CD4-positive, alpha-beta T cell treated with Interferon alpha-2 for 1 hour (primary cell): ENCODE measurements around the gene ZNF652.
A peak's percentile ranks its signal among the peaks of the same experiment; 100 is the strongest.

ENCODE experiments used
- DNase-seq, 2 donors: peaks; one replicate each; pipeline ENCODE4 v3.0.0-alpha.2; 2020 to 2022

ZNF652 gene

DNA sequence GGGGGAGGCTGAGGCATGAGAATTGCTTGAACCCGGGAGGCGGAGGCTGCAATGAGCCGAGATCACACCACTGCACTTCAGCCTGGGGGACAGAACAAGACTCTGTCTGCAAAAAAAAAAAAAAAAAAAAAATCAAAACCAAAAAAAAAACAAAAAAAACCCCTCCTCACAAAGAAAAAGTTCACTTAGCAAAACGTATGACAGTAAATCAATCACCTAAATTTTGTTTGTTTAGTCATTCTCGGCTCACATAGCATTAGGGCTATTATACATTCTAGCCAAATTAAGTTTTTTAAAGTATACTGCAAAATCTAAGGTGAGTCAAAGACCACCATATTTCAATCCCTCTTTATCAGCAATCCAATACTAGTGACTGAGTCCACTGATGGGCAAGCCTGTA, 5.7 kb downstream of the ZNF652 start:
- DNase-seq: no peak

- DNase-seq: no peak
Measured at GRCh38 chr17:49353607-49354006, 8.4 kb downstream of the ZNF652 start.

DNA sequence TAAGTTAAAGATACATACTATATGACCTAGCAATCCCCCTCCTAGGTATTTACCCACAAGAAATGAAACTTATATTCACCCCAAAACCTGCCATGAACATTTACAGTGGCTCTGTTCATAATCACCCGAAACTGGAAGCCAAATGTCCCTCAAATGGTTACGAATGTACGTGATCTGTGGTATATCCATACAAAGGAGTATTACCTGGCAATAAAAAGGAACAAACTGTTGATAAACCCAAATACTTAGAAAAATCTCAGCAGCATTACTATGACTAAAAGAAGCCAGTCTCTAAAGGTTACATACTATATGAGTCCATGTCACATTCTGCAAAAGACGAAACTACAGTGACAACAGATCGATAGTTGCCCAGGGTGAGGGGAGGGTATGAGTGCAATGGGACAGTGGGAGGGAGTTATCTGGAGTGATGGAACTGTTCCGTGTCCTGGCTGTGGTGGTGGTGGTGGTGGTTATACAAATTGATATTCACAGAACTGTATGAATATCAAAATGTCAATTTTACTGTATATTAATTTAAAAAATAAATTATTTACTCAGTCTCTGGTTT, 9.4 kb downstream of the ZNF652 start:
- DNase-seq: no peak

DNA sequence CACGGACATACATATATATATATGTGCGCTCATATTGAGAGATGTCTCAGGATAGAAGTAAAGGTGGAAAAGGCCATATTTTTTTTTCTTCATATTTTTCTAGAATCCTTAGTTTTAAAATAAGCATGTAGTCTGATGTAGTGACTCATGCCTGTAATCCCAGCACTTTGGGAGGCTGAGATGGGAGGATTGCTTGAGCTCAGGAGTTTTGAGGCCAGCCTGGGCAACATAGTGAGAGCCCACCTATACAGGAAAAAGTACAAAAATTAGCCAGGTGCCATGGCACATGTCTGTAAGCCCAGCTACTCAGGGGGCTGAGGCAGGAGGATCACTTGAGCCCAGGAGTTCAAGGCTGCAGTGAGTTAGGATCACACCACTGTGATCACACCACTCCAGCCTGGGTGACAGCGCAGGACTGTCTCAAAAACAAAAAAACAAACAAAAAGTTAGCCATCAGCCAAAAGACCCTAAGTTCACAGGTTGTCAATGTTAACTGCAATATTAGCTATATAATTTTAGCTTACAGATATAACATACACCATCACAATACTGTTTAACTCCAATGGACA, 10.4 kb downstream of the ZNF652 start:
- DNase-seq: no peak

GRCh38 chr17:49349541-49349940, 12.5 kb downstream of the ZNF652 start:
- DNase-seq: no peak

- no peak for DNase-seq
Measured at GRCh38 chr17:49344914-49345313, 17.1 kb downstream of the ZNF652 start.

DNA sequence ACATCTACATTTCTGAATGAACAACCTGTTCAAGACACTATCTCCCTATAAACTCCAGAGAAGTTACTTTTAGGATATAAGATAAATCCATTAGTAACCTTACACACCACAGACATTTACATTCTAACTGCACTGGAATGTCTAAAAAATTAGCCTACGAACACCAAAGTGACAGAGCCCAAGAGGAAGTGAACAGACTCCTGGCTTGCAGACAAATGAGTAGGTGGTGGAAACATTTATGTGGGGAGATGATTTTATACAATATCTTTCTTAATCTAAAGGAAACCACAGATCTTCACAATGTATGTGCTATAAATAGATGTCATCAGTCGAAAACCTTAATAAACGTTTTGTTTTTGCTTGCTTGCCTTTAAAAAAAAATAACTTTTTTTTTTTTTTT, 18.8 kb downstream of the ZNF652 start:
- peak in 1 of 2 donors; percentile 37 for DNase-seq

- DNase-seq: no peak
Measured at GRCh38 chr17:49342575-49342936, 19.5 kb downstream of the ZNF652 start.

DNA sequence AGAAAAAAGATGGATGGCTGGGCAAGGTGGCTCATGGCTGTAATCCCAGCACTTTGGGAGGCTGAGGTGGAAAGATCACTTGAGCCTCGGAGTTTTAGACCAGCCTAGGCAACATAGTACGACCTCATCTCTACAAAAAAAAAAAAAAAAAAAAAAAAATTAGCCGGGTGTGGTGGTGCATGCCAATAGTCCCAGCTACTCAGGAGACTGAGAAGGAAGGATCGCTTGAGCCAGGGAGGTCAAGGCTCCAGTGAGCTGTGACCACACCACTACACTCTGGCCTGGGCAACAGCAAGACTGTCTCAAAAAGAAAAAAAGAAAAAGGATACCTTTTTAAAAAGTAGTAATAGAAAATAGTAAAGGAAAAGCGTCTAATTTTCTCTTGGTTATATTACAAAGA, 20.7 kb downstream of the ZNF652 start:
- no peak for DNase-seq

DNA sequence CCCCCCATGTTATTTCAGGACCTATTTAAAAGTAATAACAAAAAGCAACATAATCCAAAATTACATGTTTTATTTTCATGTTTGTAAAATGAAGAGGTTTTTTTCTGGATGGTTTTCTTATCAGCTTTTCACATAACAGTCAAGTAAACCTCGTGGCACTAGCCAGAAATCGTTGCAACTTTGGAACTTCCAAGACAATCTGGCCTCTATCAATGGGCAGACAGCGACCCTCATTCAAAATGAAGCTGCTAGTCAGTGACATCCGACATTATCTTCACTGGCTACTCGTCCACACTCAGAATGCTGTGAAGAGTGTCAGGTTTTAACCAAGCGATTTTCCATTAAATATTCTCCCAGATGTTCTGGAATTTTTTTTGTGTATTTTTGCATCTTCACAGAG, 22.7 kb downstream of the ZNF652 start:
- no peak for DNase-seq

GRCh38 chr17:49338883-49339282, 23.2 kb downstream of the ZNF652 start:
- peak in 1 of 2 donors; percentile 42 for DNase-seq

DNA sequence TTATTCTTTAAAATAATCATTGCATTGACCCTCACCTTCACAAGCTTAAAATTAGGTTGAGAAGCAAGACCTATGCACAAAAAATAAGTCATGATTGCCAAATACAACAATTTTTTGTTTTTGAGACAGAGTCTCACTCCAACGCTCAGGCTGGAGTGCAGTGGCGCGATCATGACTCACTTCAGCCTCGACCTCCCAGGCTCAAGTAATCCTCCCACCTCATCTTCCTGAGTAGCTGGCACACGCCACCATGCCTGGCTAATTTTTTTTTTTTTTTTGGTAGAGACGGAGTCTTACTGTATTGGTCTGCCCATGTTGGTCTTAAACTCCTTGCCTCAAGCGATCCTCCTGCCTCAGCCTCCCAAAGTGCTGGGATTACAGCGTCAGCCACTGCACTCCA, 24.2 kb downstream of the ZNF652 start:
- DNase-seq: no peak

GRCh38 chr17:49334744-49335512, 27.1 kb downstream of the ZNF652 start:
- DNase-seq: no peak

- DNase-seq: no peak
Measured at GRCh38 chr17:49333804-49334203, 28.2 kb downstream of the ZNF652 start.

DNA sequence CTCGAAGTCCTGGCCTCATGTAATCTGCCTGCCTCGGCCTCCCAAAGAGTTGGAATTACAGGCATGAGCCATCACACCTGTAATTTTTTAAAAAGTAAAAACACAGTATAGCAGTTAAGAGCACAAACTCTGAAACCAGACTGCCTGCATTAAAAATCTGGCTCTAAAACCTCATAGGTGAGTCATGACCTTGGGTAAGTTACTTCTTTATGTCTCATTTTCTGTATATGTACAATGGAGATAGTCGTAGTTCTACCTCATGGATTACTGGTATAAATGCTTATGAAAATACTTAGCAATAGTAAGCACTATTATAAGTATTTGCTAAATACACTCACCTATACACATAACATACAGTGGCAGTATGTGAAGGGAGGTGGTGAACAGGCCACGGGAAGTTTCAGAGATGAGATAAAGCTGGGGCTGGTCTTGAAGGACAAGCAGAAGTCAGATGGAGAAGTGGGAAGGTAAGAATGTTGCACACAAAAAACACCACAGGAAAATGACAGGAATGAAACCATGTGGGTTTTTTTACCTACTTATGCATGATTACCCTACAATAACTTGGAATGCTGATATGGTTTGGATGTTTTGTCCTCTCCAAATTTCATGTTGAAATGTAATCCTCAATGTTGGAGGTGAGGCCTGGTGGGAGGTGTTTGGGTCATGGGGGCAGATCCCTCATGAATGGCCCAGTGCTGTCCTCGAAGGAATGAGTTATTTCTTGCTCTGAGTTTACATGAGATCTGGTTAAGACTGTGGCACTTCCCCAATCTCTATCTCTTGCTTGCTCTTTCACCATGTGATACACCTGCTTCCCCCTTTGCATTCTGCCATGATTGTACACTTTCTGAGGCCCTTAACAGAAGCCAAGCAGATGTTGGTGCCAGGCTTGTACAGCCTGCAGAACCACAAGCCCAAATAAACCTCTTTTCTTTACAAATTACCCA, 33.9 kb downstream of the ZNF652 start:
- DNase-seq: peak in 1 of 2 donors; percentile 2

- no peak for DNase-seq
Measured at GRCh38 chr17:49325980-49326379, 36.1 kb downstream of the ZNF652 start.

- no peak for DNase-seq
Measured at GRCh38 chr17:49318435-49318965, 43.5 kb downstream of the ZNF652 start.

- no peak for DNase-seq
Measured at GRCh38 chr17:49316889-49317675, 45.0 kb downstream of the ZNF652 start.

DNA sequence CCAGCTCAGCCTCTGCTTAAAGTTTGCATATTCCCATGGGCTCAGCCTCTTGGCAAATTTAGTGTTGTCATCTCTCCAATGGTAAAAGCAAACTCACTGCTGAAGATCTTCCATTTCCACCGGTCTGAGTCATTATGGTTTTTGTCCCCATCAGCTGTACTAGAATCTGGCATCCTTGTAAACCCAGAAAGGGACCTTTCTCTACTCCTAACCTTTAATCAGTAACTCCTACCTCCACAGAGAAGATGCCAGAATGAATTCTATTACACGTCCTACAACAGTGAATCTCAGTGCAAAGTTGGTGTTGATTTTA, 45.8 kb downstream of the ZNF652 start:
- no peak for DNase-seq

- peak; percentile 78 to 87 for DNase-seq
Measured at GRCh38 chr17:49315551-49316257, 46.3 kb downstream of the ZNF652 start.

GRCh38 chr17:49312722-49313121, 49.3 kb downstream of the ZNF652 start:
- no peak for DNase-seq

DNA sequence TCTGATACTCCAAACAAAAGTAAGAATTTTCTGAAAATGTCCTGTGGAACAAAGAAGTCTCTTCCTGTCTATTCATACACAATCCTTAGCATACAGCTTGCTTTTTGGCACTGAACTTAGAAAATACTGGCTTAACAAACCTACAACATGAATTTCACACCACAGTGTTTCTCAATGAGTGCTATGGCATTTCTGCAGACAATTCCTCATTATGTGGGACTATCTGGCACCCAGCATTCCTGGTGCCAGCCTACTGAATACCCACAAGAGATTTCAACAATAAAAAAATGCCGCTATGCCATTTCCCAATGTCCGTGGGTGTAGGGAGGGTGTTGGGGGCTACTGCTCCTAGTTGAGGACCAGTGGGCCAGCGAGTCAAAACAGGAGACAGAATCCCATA, 62.1 kb downstream of the ZNF652 start:
- DNase-seq: no peak
